Glutamatergic neuron (in vitro differentiated cells): ENCODE data around the gene CA5A. TPM values are rescaled to one million over a fixed set of nuclear protein-coding genes. Genes with fewer than 3 reads are reported as not detected.
"Not testable (repeated sequence)": the region's sequence is repeated elsewhere in the genome, so short reads cannot be mapped to it uniquely, and the experiment has no call there.

Experiments used
- DNase-seq: peaks from one replicate; pipeline ENCODE4 v3.0.0; 2022
- H3K27ac Mint-ChIP-seq: one replicate; pipeline ENCODE4 v1.8.0; 2020; ENCODE audit warnings: mild to moderate bottlenecking, mixed read lengths, inconsistent platforms; ENCODE audit not compliant: unreplicated experiment
- H3K27me3 Mint-ChIP-seq: one replicate; pipeline ENCODE4 v1.8.0; 2020; ENCODE audit warnings: mild to moderate bottlenecking, moderate library complexity, mixed read lengths, inconsistent platforms; ENCODE audit not compliant: unreplicated experiment
- H3K36me3 Mint-ChIP-seq: one replicate; pipeline ENCODE4 v1.8.0; 2020; ENCODE audit warnings: mild to moderate bottlenecking, mixed read lengths, inconsistent platforms; ENCODE audit not compliant: unreplicated experiment
- H3K4me1 Mint-ChIP-seq: one replicate; pipeline ENCODE4 v1.8.0; 2020; ENCODE audit warnings: mild to moderate bottlenecking, low read depth, mixed read lengths, inconsistent platforms; ENCODE audit not compliant: unreplicated experiment
- H3K4me3 Mint-ChIP-seq: one replicate; pipeline ENCODE4 v1.8.0; 2020; ENCODE audit warnings: mild to moderate bottlenecking, mixed read lengths, inconsistent platforms; ENCODE audit not compliant: unreplicated experiment
- H3K9me3 Mint-ChIP-seq: one replicate; pipeline ENCODE4 v1.8.0; 2020; ENCODE audit warnings: mild to moderate bottlenecking, moderate library complexity, mixed read lengths, inconsistent platforms; ENCODE audit not compliant: unreplicated experiment
- CTCF ChIP-seq: fragments of 200-600 bp; sonication (generic); IDR thresholded peaks from one replicate; pipeline ENCODE4 v1.5.0; 2021; ENCODE audit not compliant: partially characterized antibody, unreplicated experiment
- long read RNA-seq: library from polyadenylated mRNA; unstranded; transcript quantifications from one replicate; pipeline ENCODE4 v2.0.0, GENCODE V29; 2020; ENCODE audit not compliant: unreplicated experiment
- total RNA-seq: library from RNA; stranded (reverse); fragmentation: NEBNext Ultra II Directional; extraction: Animal tissue kit (Norgen Biotek cat#: 25700); gene quantifications from one replicate; pipeline ENCODE4 v1.2.1, GENCODE V29; 2021; ENCODE audit not compliant: unreplicated experiment

Gene CA5A
- not detected for total RNA-seq
- long read RNA-seq, result 0 reads

- no peak for DNase-seq
- TF ChIP-seq CTCF, result no peak
- Mint-ChIP-seq H3K36me3 (no peaks in the 10 kb centered on the region), H3K27ac (no peak within 1 kb of the TSS), H3K9me3 (peaks cover 1% of the 10 kb centered on the region), H3K27me3 (peaks cover 2% of the 10 kb centered on the region), H3K4me3 (no peak within 1 kb of the TSS), H3K4me1 (no peaks in the 10 kb centered on the region)
Observed at GRCh38 chr16:87936375-87937230, at the start of gene CA5A. Gene CA5A (minus strand): TSS chr16:87936529. CDS start chr16:87936450, 79 bp downstream.

- H3K27ac Mint-ChIP-seq, H3K36me3 Mint-ChIP-seq, H3K4me3 Mint-ChIP-seq, DNase-seq, H3K27me3 Mint-ChIP-seq, H3K9me3 Mint-ChIP-seq: not testable (repeated sequence)
- peaks cover 30% of the 10 kb centered on the region for H3K4me1 Mint-ChIP-seq
Observed at GRCh38 chr16:87985493-87985892, 49.2 kb upstream of the CA5A start.

- no peak for TF ChIP-seq CTCF
- Mint-ChIP-seq H3K4me3 (no peak overlapping the region), H3K27me3 (peaks cover 9% of the 10 kb centered on the region), H3K36me3 (no peaks in the 10 kb centered on the region), H3K4me1 (peaks cover 37% of the 10 kb centered on the region), H3K9me3 (peaks cover 5% of the 10 kb centered on the region), H3K27ac (no peak overlapping the region)
- DNase-seq, result no peak
Observed at GRCh38 chr16:87984632-87985267, 48.4 kb upstream of the CA5A start.

- H3K4me1 Mint-ChIP-seq, result peaks cover 40% of the 10 kb centered on the region
- not testable (repeated sequence) for H3K36me3 Mint-ChIP-seq, H3K9me3 Mint-ChIP-seq, DNase-seq, H3K27me3 Mint-ChIP-seq, H3K4me3 Mint-ChIP-seq, H3K27ac Mint-ChIP-seq
Observed at GRCh38 chr16:87984180-87984579, 47.9 kb upstream of the CA5A start.

- DNase-seq, H3K9me3 Mint-ChIP-seq, H3K36me3 Mint-ChIP-seq, H3K27ac Mint-ChIP-seq, H3K27me3 Mint-ChIP-seq, H3K4me3 Mint-ChIP-seq: not testable (repeated sequence)
- H3K4me1 Mint-ChIP-seq, result peaks cover 43% of the 10 kb centered on the region
Observed at GRCh38 chr16:87983737-87984097, 47.4 kb upstream of the CA5A start.

GRCh38 chr16:87983072-87983736, 46.9 kb upstream of the CA5A start:
- H3K9me3 Mint-ChIP-seq, H3K27me3 Mint-ChIP-seq, H3K36me3 Mint-ChIP-seq, H3K4me3 Mint-ChIP-seq, DNase-seq, H3K27ac Mint-ChIP-seq: not testable (repeated sequence)
- H3K4me1 Mint-ChIP-seq, result peaks cover 44% of the 10 kb centered on the region
